HEK293 (cell line): ENCODE data around the gene VSTM5.

ENCODE experiments used
- CTCF ChIA-PET: fragments of 350-600 bp; formaldehyde crosslinking; extraction: SDS; loops from one replicate; lab custom pipeline; 2021; ENCODE audit warnings: antibody characterized with exemption; lab: Yijun Ruan, JAX
- POLR2A ChIA-PET: fragments of 300-600 bp; formaldehyde crosslinking; extraction: SDS; loops from one replicate; lab custom pipeline; 2020; ENCODE audit warnings: antibody characterized with exemption, inconsistent platforms; lab: Yijun Ruan, JAX
- H3K27ac ChIP-seq: fragments of 200-500 bp; sonication (Bioruptor generic); 2 replicates; pipeline ENCODE4 v1.5.1; 2014; ENCODE audit warnings: low read depth, low read length, control low read depth, inconsistent platforms; ENCODE audit errors: extremely low read depth
- H3K36me3 ChIP-seq, 2 experiments: fragments of 200-500 bp in 1 of 2; sonication (Bioruptor generic) in 1 of 2; 1 replicate in 1 of 2; 2 replicates in 1 of 2; pipeline ENCODE4 v1.5.1; 2014 to 2017; ENCODE audit warnings: inconsistent platforms in 2 of 2, low read length in 2 of 2; ENCODE audit not compliant: control insufficient read depth in 2 of 2, insufficient read depth in 1 of 2
- H3K4me1 ChIP-seq: fragments of 200-500 bp; sonication (Bioruptor generic); 2 replicates; pipeline ENCODE4 v1.5.1; 2014; ENCODE audit warnings: mild to moderate bottlenecking, low read length, inconsistent platforms; ENCODE audit not compliant: control insufficient read depth, insufficient read depth
- H3K4me3 ChIP-seq: 2 replicates; pipeline ENCODE4 v1.5.1; 2011; ENCODE audit warnings: low read depth, mild to moderate bottlenecking, control low read depth, low read length, moderate library complexity
- H3K9me3 ChIP-seq: fragments of 200-500 bp; sonication (Bioruptor generic); 2 replicates; pipeline ENCODE4 v1.5.1; 2014; ENCODE audit warnings: low read depth, low read length, inconsistent platforms; ENCODE audit not compliant: control insufficient read depth, insufficient read depth
- PATZ1 ChIP-seq: fragments of 450-650 bp; formaldehyde crosslinking; IDR thresholded peaks from 2 replicates; pipeline ENCODE4 v1.5.1; 2016; ENCODE audit warnings: missing biosample characterization, missing genetic modification characterization
- PRDM10 ChIP-seq: fragments of 450-650 bp; formaldehyde crosslinking; IDR thresholded peaks from 2 replicates; pipeline ENCODE4 v1.5.1; 2016; ENCODE audit warnings: missing biosample characterization, missing genetic modification characterization
- SALL2 ChIP-seq: fragments of 450-650 bp; formaldehyde crosslinking; IDR thresholded peaks from 2 replicates; pipeline ENCODE4 v1.5.0; 2017; ENCODE audit warnings: missing biosample characterization, mild to moderate bottlenecking, missing genetic modification characterization, borderline replicate concordance
- ZFHX2 ChIP-seq: fragments of 450-650 bp; formaldehyde crosslinking; conservative IDR thresholded peaks from 2 replicates; pipeline ENCODE4 v1.5.1; 2016; ENCODE audit warnings: missing biosample characterization, missing genetic modification characterization
- ZNF19 ChIP-seq: fragments of 450-650 bp; formaldehyde crosslinking; IDR thresholded peaks from 2 replicates; pipeline ENCODE4; 2016; ENCODE audit warnings: missing biosample characterization, missing genetic modification characterization, low read depth
- ZNF2 ChIP-seq: fragments of 450-650 bp; formaldehyde crosslinking; IDR thresholded peaks from 2 replicates; pipeline ENCODE4 v1.5.1; 2016; ENCODE audit warnings: missing biosample characterization, missing genetic modification characterization
- ZNF510 ChIP-seq: fragments of 450-650 bp; formaldehyde crosslinking; IDR thresholded peaks from 2 replicates; pipeline ENCODE4 v1.5.1; 2018; ENCODE audit warnings: mild to moderate bottlenecking, missing genetic modification characterization, missing biosample characterization; ENCODE audit not compliant: insufficient replicate concordance
- ZNF571 ChIP-seq: fragments of 450-650 bp; formaldehyde crosslinking; IDR thresholded peaks from 2 replicates; pipeline ENCODE4 v1.5.0; 2017; ENCODE audit warnings: missing biosample characterization, missing genetic modification characterization
- ZNF600 ChIP-seq: fragments of 450-650 bp; formaldehyde crosslinking; IDR thresholded peaks from 2 replicates; pipeline ENCODE4 v1.5.1; 2016; ENCODE audit warnings: missing biosample characterization, missing genetic modification characterization
- ZNF610 ChIP-seq: fragments of 450-650 bp; formaldehyde crosslinking; IDR thresholded peaks from 2 replicates; pipeline ENCODE4 v1.5.1; 2016; ENCODE audit warnings: missing biosample characterization, missing genetic modification characterization, borderline replicate concordance
- ZNF645 ChIP-seq: fragments of 450-650 bp; formaldehyde crosslinking; IDR thresholded peaks from 2 replicates; pipeline ENCODE4; 2016; ENCODE audit warnings: missing biosample characterization, missing genetic modification characterization
- ZNF792 ChIP-seq: fragments of 450-650 bp; formaldehyde crosslinking; IDR thresholded peaks from 2 replicates; pipeline ENCODE4 v1.5.1; 2016; ENCODE audit warnings: missing biosample characterization, missing genetic modification characterization
- ZSCAN30 ChIP-seq: fragments of 450-650 bp; IDR thresholded peaks from 2 replicates; pipeline ENCODE4 v1.5.1; 2018; ENCODE audit warnings: missing biosample characterization, mild to moderate bottlenecking, missing genetic modification characterization, moderate library complexity

The VSTM5 gene

DNA sequence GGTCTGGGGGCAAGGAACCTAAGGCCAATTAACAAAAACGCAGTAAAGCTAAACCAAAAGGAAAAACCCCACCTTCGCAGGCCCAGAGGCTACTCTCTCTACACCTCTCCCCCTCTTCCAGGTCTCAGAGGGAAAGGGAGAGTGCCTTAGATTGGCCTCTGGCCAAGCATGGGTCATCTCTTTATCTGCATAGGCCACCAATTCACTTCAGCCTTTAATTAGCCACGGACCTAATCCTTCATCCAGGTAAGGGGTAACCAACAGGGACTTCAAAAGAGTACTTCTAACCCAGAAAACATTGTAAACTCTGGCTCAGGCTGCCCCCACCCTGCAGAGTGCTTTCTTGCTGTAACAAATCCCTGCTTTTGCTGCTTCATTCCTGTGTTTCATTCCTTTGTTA, 9.4 kb downstream of the VSTM5 start:
- no peak overlapping the region for H3K4me3 ChIP-seq
- CTCF ChIA-PET, result no interaction called here
- POLR2A ChIA-PET, result no interaction called here
- no peaks in the 10 kb centered on the region for H3K9me3 ChIP-seq
- H3K36me3 ChIP-seq, result no peaks in the 10 kb centered on the region
- no peak overlapping the region for H3K27ac ChIP-seq
- no peaks in the 10 kb centered on the region for H3K4me1 ChIP-seq
- TF ChIP-seq ZNF510 (tag by site-specific recombination) (no peak), PRDM10 (tag by site-specific recombination) (0 out of 2 replicates have a peak, but pooled peaks have one; percentile 36)

DNA sequence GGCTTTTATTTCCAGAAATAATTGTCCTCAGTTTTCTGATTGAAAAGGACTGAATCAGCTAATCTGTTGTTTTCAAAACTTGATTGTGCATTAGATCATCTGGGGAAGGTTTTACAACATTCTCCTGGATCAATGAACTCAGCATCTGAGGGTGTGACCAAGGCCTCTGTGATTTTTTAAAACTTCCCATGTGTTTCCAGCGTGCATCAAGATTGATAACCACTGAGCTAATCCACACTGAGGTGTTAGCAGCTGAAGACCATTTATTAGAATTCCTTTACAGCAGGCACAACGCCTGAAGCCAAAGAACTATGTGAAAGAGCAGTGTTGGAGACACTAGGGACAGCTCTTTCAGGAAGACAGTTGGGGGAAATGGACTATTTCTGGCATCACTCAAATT, 10.2 kb downstream of the VSTM5 start:
- H3K27ac ChIP-seq, result no peak overlapping the region
- no peaks in the 10 kb centered on the region for H3K4me1 ChIP-seq
- no peak for TF ChIP-seq ZNF2 (tag by site-specific recombination)
- CTCF ChIA-PET, result no interaction called here
- no peak overlapping the region for H3K4me3 ChIP-seq
- no peaks in the 10 kb centered on the region for H3K36me3 ChIP-seq
- POLR2A ChIA-PET, result no interaction called here
- no peaks in the 10 kb centered on the region for H3K9me3 ChIP-seq

GRCh38 chr11:93838967-93839366, 11.5 kb downstream of the VSTM5 start:
- Histone ChIP-seq H3K27ac (no peak overlapping the region), H3K9me3 (no peaks in the 10 kb centered on the region), H3K4me3 (no peak overlapping the region), H3K4me1 (no peaks in the 10 kb centered on the region), H3K36me3 (no peaks in the 10 kb centered on the region)
- ChIA-PET POLR2A (interaction anchor here (0.7 kb wide), 1 partner anchor 97 kb away, joined by 3 read pairs; the partner anchor contains the start of gene C11orf54), CTCF (interaction anchor here (0.6 kb wide), 2 partner anchors 59 to 332 kb away, joined by 3 to 4 read pairs; no protein-coding TSS in a partner anchor)
- TF ChIP-seq SALL2 (tag by site-specific recombination) (no peak), ZNF645 (tag by site-specific recombination) (no peak), PATZ1 (no peak), ZSCAN30 (no peak), ZNF19 (tag by site-specific recombination) (no peak), ZNF610 (tag by site-specific recombination) (no peak), ZNF600 (no peak), ZNF792 (tag by site-specific recombination) (no peak), ZNF571 (no peak), ZFHX2 (tag by site-specific recombination) (no peak)
